GM12892 (cell line): ENCODE results near the gene ZNF385D.

Experiments
- POLR2A ChIP-seq: IDR thresholded peaks from 2 replicates; pipeline ENCODE4 v1.6.1; 2011; ENCODE audit warnings: low read depth, low read length, control low read depth
- TAF1 ChIP-seq: IDR thresholded peaks from 2 replicates; pipeline ENCODE4 v1.6.1; 2011; ENCODE audit warnings: low read depth, mild to moderate bottlenecking, control low read depth, low read length, borderline replicate concordance

DNA sequence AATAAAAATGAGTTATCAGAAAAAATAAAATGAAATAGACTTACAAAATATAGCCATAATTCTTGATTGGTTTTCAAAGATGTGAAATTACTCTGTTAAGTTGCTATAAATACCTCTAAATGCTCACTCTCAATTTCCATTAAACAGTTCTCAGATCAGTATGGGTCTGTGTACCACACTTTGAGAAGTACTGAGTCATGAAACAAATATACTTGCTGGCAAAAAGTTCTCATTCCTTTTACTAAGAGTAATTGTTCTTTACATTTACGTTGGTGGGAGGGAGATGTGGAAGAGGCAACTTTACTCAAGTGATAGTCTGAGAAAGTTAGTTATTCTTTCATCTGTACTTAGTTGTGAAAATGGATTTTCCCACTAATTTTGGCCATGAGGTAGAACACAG, 96.3 kb downstream of the ZNF385D start:
- TF ChIP-seq POLR2A (no peak), TAF1 (no peak)
